ENCODE results near the gene FGD3.

DNA sequence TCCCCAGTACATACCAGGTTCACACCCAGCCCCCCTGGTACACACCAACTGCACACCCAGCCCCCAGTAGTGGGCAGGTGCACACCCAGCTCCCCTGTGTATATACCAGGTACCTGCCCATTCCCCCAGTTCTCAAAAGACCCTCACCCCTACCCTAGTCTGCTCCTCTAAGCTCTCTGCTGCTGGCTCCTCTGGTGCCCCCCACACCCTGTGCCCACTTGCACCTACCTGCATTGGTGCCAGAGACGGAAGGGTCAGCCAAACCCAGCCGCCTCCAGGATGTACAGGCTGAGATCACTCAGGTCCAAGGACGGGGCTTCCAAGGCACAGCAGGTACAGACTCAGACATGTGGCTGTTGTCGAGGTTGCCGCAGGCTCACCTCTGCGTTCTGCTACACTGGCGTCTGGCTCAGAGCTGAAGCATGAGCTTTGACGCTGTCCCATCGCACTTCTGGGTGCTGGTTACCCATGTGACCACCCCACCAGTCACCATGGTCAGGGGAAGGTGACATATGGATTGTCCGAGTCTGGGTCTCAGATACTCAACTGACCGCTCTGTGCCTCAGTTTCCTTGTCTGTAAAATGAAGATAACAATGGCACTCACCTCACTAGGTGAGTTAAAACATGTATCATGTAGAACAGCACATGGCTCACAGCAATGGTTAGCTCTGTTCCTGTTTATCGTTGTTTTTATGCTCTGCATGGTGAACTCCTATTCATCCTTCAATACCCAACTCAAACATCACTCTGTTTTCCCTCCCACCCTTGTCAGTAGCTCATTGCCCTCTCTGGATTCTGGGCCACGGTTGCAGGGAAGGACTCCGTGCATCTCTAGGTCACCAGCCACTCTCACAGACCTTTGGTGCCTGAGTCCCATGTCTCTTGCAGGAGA lies 65.9 kb downstream of the FGD3 start:
- TF ChIP-seq, protein P1, sequence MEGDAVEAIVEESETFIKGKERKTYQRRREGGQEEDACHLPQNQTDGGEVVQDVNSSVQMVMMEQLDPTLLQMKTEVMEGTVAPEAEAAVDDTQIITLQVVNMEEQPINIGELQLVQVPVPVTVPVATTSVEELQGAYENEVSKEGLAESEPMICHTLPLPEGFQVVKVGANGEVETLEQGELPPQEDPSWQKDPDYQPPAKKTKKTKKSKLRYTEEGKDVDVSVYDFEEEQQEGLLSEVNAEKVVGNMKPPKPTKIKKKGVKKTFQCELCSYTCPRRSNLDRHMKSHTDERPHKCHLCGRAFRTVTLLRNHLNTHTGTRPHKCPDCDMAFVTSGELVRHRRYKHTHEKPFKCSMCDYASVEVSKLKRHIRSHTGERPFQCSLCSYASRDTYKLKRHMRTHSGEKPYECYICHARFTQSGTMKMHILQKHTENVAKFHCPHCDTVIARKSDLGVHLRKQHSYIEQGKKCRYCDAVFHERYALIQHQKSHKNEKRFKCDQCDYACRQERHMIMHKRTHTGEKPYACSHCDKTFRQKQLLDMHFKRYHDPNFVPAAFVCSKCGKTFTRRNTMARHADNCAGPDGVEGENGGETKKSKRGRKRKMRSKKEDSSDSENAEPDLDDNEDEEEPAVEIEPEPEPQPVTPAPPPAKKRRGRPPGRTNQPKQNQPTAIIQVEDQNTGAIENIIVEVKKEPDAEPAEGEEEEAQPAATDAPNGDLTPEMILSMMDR (IDR thresholded peaks at IDR 0.05), result no peak
- no peak for TF ChIP-seq POLR2AphosphoS5 (IDR thresholded peaks at IDR 0.05)
- TF ChIP-seq POLR2A (IDR thresholded peaks at IDR 0.05), result no peak
